T-helper 22 cell (primary cell): ENCODE data around the gene FAM228A.
"Not testable (repeated sequence)": the region's sequence is repeated elsewhere in the genome, so short reads cannot be mapped to it uniquely, and the experiment has no call there.

Source experiments
- DNase-seq: peaks from one replicate; pipeline ENCODE4 v3.0.0-alpha.2; 2020; ENCODE audit warnings: low read depth

The FAM228A gene

GRCh38 chr2:24174851-24175277, at the start of gene FAM228A:
Gene FAM228A (plus strand): TSS chr2:24175053. CDS start chr2:24175481, 428 bp downstream.
- no peak for DNase-seq

GRCh38 chr2:24125956-24126355, 48.9 kb upstream of the FAM228A start:
- no peak for DNase-seq

GRCh38 chr2:24132543-24132942, 42.3 kb upstream of the FAM228A start:
- DNase-seq, result no peak

GRCh38 chr2:24140305-24140704, 34.5 kb upstream of the FAM228A start:
- not testable (repeated sequence) for DNase-seq

GRCh38 chr2:24147364-24147763, 27.5 kb upstream of the FAM228A start:
- DNase-seq, result no peak

- DNase-seq, result no peak
These were observed 22.2 kb upstream of the FAM228A start for GRCh38 chr2:24152413-24153197.

- no peak for DNase-seq
These were observed 21.4 kb upstream of the FAM228A start for GRCh38 chr2:24153478-24153877.

- DNase-seq, result no peak
These were observed 16.7 kb upstream of the FAM228A start for GRCh38 chr2:24158131-24158530.

GRCh38 chr2:24159708-24160107, 15.1 kb upstream of the FAM228A start:
- DNase-seq, result no peak

GRCh38 chr2:24160761-24161160, 14.1 kb upstream of the FAM228A start:
- no peak for DNase-seq

- no peak for DNase-seq
These were observed 12.4 kb upstream of the FAM228A start for GRCh38 chr2:24162494-24162893.

GRCh38 chr2:24163186-24163585, 11.7 kb upstream of the FAM228A start:
- DNase-seq, result no peak

- no peak for DNase-seq
These were observed 11.3 kb upstream of the FAM228A start for GRCh38 chr2:24163601-24164000.

- DNase-seq, result no peak
These were observed 10.4 kb upstream of the FAM228A start for GRCh38 chr2:24164416-24164973.

- no peak for DNase-seq
These were observed 5.8 kb upstream of the FAM228A start for GRCh38 chr2:24169023-24169422.

GRCh38 chr2:24175631-24176187, 856 bp downstream of the FAM228A start:
- no peak for DNase-seq

GRCh38 chr2:24176326-24176725, 1.5 kb downstream of the FAM228A start:
- no peak for DNase-seq

- no peak for DNase-seq
These were observed 4.8 kb downstream of the FAM228A start for GRCh38 chr2:24179683-24180082.

- DNase-seq, result no peak
These were observed 7.0 kb downstream of the FAM228A start for GRCh38 chr2:24181849-24182248.

- DNase-seq, result no peak
These were observed 7.7 kb downstream of the FAM228A start for GRCh38 chr2:24182507-24182906.

- DNase-seq, result no peak
These were observed 8.7 kb downstream of the FAM228A start for GRCh38 chr2:24183366-24184069.

GRCh38 chr2:24189551-24189950, 14.7 kb downstream of the FAM228A start:
- DNase-seq, result no peak

GRCh38 chr2:24190503-24190902, 15.7 kb downstream of the FAM228A start:
- no peak for DNase-seq
